Thyroid gland (tissue), 4 donors: ENCODE measurements around the gene COCH.
A peak's percentile ranks its signal among the peaks of the same experiment; 100 is the strongest.

ENCODE experiments used
- CTCF ChIP-seq, 6 experiments: fragments of 200-600 bp in 3 of 6; fragments of 450-650 bp in 3 of 6; sonication (generic) in 3 of 6; IDR thresholded peaks; one replicate each; pipeline ENCODE4 v1.5.1; 2016 to 2019; ENCODE audit warnings: antibody characterized with exemption in 6 of 6, mild to moderate bottlenecking in 2 of 6, inconsistent platforms in 1 of 6, moderate library complexity in 1 of 6
- POLR2A ChIP-seq, 2 donors: fragments of 450-650 bp; IDR thresholded peaks; one replicate each; pipeline ENCODE4 v1.6.1; 2017; ENCODE audit warnings: antibody characterized with exemption in 2 of 2, mild to moderate bottlenecking in 2 of 2, moderate library complexity in 1 of 2

GRCh38 chr14:30874120-30874998 is at the start of gene COCH:
- TF ChIP-seq CTCF (IDR thresholded peaks at IDR 0.05) = peak in 2 of 6 experiments; percentile 12 to 50
- no peak for TF ChIP-seq POLR2A (IDR thresholded peaks at IDR 0.05)
